NT2/D1 (cell line): ENCODE results near the gene TEX14.

Source experiments
- YY1 ChIP-seq: IDR thresholded peaks from 2 replicates; pipeline ENCODE4 v1.6.1; 2011; ENCODE audit not compliant: insufficient read length, insufficient read depth
- ZNF274 ChIP-seq: IDR thresholded peaks from 2 replicates; pipeline ENCODE4 v1.6.1; 2011; ENCODE audit warnings: mild to moderate bottlenecking, low read depth, low read length

GRCh38 chr17:58677194-58677880 is 14.5 kb downstream of the TEX14 start:
- TF ChIP-seq ZNF274 (no peak), YY1 (no peak)
